Activated CD4-positive, alpha-beta T cell treated with anti-CD3 and anti-CD28 coated beads, Interleukin-2, Interleukin-6, amounts not matched to agents 100 ng/mL and 50 ng/mL, durations not matched to agents 16 hours and 8 hours (primary cell): ENCODE data around the gene SH3BP2.

ENCODE experiments used
- DNase-seq: peaks from one replicate; pipeline ENCODE4 v3.0.0-alpha.2; 2020

The SH3BP2 gene

DNA sequence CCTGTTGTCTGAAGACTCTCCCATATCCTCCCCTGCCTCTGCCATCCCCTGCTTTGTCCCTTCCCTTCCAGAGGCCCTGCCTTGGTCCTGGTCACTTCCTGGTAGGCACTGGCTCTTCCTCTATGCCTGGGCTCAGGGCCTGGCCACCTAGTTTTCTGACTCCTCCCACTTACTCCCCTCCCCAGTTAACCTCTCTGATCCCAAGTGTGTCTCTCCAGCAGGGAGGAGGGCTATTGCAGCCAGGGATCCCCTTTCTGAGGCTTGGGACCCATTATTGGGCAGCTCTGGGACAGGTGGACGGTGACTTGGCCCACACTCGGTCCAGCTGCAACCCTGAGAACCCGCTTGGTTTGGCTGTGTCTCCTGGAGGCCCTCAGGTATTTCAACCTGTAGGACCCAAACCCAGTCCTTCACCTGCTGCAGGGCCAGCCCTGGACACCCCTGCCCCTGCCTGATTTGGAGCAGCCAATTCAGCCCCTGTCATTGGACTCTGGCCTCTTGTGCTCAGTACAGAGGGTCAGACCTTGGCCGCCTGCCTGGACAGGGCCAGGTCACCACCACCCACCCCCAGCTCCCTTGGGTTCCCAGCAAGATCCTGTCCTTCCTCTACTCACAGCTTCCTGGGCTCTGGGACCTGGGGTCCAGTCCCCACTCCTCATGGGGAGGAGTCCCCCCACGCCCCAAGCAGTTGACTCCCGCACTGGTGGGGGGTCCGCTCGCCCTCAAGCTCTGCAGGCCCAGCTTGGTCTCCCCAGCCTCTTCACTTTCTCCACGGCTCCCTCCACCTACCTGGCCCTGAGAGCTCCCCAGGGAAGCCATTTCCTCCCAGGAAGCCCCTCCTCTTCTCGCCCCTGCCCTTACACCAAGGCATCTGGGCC, 1.1 kb upstream of the SH3BP2 start:
- no peak for DNase-seq

DNA sequence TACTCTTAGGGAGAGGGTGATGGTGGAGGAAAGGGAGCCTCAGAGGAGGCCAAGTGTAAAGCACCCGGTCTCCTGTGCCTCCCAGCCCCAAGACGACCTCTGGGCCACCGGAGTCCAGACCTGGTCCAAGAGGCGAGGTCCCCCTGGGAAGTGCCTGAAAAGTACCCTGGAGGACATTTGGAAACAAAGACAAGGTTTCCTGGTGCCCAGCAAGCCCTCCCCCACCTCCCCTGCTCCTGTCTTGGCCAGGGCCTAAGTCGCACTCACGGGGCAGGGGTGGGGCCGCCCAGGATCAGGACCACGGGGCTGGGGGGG, 532 bp upstream of the SH3BP2 start:
- no peak for DNase-seq

DNA sequence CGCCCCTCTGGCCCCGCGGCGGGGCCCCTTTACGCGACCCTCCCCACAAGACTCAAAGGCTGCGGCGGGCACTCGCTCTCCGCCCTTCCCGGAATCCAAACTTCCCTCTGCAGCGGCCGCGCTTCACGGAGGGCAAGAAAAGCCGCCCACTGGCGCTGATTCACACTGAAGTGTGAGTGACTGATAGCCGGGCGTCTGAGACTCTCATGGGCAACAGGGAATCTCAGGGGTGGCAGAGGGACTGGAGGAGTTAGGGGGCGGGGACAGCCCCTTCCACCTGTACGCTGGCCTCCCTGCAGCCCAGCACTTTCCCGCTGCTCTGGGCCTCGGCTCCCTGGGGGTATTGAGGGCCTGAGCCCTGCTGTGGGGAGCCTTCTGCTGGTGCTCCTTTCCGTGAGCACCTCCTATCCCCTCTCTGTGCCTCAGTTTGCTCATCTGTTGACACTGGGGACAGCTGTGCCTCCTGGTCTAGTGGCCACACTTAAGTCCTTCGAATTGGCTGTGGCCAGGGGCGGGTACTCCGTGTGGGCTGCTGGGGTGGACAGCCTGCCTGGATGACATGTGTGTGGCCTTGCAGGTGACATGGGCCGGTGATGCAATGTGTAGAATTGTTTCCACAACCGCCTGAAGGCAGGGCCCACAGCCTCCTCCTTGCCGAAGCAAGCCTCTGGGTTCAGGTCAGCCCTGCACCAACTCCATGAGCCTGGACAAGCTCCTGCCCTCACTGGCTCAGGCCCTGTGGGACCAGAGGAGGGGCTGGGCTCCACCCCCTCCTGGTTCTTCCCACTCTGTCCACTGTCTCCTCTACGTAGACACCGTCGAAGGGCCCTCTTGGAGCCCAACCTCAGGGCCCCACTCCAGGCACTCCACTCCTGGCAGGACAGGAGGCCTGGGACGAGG, 951 bp downstream of the SH3BP2 start:
- no peak for DNase-seq

DNA sequence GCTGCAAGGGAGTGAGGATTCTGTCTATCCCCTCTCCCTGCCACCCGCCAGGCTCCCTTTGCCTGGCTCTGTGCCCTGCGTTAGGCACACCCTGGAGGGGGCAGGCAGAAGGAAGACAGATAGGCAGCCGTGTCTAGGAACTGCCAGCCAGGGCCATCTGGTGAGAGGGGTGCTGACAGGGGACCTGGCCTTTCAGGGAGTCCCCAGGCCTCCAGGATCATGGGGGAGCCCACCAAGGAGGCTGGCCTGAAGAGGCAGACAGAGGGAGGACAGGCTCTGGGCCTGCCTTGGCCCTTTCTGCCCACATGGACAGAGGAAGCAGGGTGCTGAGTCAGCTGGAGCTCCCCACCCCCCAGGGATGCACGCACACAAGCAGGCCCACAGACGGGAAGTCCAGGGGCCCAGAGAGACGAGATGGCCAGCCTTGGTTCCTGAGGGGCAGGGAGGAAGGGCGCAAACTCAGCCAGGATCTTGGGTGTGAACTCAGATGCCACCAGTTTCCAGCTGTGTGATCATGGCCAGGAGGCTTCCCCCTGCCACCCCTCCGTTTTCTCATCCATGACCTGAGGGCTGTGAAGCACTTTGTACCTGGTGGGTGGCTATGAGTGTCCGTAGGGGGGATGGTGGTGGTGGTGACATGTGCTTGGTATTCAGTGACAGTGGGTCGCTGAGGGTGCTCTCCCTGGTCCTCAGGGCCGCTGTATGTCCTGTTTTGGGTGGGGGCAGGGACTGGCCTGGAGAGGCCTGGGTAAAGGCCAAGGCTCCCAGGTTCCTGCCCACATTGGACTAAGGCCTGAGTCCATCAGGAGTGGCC, 1.8 kb downstream of the SH3BP2 start:
- DNase-seq, result no peak

DNA sequence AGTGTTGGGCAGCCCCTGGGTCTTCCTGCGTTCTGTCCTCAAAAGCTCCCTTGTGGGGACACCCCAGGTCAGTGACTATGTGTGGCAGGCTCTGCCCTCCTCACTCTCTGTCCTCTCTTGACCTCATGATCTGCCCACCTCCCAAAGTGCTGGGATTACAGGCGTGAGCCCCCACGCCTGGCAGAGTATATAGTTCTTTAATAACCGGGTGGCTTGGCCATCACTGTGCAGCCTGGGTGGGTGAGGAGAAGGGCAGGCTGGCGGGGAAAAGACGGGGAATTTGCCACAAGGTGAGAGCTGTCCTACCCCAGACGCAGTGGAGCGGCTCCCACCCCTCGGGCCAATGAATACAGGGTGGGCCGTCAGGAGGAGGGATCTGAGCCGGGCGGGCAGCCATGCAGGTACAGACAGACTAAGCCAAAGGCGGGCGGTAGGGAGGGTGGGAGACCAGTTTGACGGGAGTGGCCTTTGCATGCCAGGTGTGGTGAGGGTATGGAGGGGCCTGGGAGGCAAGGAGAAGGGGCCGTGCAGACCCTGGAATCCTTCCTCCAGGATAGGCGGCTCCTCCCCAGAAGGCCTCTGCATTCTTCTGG, 2.5 kb downstream of the SH3BP2 start:
- DNase-seq, result no peak

DNA sequence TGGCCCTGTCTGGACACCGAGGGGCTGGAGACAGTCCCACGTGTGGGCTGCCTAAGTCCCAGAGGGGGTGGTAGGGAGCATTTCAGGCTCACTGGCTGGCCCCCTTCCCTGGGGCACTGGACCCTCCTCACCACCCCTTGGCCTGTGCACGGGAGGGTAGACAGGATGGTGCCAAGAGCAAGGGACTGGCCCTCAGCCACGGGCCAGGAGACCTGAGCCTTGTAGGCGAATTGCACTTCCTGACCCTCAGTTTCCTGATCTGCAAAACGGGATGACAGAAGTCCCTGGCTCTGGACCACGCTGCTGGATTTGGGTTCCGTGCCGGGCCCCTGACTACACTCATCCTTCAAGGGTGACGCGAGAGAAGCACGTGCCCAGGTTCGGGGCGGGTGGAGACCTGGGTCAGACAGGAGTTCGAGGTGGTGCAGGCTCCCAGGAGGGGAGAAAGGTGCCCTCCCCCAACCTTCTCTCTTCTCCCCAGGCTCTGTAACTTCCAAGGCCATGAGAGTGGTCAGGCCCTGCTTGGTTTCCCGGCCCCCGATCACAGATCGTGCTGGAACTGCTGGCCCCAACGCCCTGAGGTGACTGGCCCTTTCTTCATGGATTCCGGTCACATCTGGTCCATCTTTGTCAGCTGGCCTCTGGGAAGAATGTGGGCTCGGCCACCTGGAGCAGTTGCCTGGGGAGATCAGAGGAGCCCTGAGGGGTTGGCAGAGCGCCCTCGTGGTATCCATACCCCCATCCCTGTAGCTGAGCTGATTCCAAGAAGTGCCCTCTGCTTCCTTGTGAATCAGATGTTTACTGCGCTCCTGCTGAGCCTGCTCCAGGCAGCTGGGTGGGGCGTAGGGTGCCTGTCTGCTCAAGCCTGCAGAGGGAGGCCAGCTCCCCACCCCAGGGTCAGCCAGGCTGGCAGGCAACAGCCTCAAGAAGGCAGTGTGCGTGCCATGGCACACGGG, 3.3 kb downstream of the SH3BP2 start:
- no peak for DNase-seq

DNA sequence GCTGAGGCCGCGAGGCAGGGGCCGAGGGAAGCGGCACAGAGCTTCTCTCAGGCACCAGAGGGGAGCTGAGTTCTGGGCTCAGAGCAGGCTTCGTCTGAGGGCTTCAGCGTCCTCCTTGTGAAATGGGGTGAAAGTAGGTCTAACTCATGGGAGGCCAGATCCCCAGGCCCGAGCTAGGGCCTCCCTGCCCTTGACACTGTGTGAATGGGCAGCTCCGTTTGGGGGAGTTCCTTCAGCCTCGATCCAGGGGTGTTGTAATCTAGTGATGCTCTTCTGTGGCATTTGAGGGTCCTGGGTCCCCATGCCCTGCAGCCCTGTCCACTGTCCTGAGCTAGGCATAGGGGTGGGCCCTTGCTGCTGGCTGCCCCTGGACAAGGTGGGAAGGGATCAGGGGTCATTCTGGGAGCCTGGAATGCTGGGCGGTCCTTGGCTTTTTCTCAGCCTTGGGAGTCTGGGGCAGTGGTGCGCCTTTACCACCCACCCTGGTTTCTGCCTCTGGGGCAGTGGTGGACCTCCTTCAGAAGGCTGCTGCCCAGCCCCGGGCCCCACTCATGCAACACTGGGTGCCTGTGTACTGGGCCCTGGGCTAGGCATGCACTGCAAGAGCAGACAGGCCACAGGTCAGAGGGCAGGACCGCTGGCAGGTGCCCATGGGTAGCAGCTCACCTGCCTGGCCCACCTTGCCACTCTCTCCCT, 4.1 kb downstream of the SH3BP2 start:
- no peak for DNase-seq

DNA sequence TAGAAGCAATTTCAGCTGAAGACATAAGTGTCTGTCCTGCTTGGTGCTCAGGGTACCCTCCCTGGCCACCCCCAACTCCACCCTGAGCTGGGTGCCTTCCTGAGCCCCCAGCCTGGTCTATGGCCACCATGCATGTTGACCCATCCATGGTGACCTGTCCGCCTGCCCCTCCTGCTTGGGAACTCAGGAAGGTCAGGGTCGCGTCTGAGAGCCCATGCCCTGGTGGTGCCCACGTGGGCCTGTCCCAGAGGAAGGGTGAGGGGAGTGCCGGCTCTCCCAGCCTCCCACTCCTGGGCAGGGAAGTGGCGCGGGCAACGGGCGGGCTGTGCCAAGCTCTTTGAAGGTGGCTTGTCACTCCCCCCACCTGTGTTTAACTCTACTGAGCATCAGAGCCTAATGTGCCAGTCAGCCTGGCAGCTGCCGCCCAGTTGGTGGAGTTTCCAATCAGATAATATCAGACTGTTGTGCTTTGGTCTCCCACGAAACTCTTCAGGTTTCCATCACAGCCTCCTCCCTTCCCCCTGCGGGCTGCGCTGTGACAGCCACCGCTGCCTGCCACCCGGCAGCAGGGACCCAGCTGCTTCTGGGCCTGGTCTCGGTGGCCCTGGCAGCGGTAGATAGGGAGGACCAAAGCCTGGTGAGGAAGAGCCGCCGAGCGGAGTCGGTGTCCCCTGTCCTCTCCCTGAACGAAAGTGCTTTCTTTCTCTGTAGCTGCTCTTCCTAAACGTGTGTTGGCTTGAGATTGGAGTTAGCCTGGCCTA, 4.8 kb downstream of the SH3BP2 start:
- peak; percentile 67 for DNase-seq

DNA sequence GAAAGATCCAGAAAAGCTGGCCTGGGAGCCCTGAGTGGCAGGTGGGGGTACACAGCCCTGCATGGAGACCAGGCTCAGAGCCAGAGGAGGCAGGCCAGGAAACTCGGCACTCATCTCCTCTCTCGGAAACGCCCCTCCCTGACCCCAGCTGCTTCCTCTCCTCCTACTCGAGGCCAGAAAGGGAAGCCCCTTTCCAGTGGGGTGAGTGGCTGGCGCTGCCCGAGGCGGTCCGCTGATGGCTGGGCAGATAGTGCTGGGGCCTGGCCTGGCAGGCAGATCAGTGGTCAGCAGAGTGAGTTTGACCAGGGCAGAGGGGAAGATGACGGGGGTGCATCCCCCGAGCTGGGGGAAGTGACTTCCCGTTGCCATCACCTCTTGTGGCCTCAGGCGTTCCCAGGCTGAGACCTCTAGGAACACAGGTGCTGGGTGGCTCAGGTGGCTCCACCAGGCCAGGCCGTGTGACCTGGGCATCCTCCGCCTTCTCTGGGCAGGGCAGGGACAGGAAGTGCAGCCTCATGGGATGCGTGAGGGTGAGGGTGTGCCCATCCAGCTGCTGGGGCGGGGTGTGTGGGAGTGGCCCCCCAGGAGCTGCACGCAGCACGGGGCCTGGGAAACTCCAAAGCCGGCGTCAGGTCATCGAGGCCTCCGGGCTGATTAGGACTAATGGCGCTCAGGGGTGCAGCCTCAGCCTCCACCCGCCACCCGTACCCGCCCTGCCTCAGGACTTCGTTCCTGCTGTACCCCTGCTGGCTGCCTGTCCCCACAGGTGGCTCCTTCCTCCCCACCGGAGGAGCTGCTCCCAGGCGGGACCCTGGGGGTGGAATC, 5.7 kb downstream of the SH3BP2 start:
- peak; percentile 60 for DNase-seq

DNA sequence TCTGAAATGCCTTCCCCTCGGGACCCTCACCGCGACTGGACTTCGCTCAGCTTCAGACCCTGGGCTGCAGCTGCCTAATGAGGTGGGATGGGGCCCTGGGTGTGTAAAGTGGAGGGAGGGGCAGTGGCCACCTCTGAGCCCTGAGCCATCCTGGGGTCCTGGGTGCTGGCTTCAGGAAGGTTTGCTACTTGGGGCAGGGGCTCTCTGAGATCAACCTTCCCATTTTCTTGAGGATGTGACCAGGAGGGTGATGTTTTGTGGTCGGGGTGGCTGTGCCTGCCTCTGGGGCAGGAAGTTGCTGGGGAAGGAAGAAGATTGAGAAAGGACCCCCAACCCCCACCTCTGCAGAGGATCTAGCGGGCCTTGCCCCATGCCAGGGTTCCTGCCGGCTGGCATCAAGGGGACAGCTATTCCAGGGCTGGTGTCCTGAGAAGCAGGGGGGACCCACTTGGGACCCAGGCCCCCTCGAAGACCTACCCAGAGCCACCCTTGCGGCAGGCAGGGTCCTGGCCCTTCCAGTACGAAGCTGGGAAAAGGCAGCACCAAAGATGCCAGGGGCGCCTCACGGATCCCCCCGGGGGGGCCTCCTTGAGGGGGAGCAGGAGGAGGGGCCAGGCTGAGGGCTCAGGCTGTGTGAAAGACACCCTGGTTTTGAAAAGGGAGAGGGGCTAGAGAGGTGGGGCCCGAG, 6.5 kb downstream of the SH3BP2 start:
- no peak for DNase-seq

DNA sequence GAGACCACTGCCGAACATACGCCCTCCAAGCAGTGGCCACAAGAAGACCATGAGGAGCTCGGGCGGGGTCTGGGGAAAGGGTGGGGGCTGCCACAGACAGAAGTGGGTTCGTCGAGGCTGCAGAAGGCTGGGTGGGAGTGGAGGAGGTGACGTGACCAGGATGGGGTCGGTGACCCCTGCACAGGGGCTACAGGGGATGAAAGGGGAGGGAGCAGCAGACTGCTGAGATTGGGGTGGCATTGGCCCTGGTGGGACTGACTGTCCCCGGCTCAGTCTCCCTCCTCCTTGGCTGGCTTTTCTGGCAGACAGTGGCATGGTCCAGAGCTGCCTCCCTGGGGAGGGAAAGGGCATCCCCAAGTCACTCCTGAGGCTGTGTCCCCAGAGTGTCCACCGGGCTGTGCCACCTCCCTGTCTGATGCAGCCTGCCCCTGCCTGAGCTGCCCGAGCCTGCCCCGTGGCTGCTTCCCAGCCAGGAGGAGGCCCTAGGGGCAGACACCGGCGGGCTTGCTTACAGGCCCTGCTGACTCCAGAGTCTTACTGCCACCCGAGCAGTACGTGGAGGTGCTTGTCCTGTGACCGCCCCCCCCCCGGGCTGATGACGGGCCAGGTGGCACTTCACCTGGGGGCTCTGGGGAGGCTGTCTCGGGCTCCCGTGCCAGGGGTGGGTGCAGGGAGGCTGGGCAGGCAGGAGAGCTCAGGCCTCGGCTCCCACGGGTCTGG, 7.2 kb downstream of the SH3BP2 start:
- no peak for DNase-seq

DNA sequence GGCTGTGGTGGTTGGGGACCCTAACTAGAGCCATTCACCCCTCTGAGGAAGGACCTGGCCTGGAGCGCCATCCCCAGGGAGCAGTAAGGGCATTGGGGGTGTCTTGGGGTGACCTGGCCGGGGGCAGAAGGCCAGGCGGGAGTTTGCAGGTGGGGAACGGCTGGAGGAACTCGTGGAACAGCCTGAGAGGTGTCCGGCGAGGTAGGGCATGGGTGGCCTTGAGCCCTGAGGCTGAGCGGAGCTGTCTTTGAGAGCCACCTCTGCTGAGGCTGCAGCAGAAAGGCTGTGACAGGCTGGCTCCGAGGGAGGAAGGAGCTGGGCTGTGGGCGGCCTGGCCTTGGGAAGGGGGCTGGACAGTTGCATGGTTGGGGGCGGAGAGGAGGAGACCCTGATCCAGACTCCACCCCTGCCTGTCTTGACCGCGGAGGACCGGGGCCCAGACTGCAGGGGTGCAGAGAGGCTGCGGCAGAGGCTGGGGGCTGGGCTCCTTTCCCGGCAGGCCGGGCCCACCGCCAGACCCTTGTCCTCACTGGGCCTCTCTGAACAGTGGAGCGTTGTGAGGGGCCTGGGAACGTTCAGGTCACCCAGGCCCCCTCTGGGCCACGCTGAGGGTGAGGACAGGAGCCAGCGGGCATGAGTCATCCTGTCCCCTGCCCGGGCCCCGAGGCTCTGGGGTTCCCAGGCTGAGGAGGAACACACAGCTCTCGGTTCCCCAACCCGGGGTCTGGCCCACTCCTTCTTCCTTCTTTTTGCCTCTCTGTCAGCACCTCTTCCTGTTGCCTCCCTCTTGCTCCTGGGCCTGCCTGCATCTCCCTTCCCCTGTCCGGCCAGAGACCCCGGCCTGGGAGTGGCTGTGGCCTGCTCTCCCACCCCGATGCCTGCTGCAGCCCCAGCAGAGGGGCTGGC, 8.1 kb downstream of the SH3BP2 start:
- DNase-seq, result no peak

DNA sequence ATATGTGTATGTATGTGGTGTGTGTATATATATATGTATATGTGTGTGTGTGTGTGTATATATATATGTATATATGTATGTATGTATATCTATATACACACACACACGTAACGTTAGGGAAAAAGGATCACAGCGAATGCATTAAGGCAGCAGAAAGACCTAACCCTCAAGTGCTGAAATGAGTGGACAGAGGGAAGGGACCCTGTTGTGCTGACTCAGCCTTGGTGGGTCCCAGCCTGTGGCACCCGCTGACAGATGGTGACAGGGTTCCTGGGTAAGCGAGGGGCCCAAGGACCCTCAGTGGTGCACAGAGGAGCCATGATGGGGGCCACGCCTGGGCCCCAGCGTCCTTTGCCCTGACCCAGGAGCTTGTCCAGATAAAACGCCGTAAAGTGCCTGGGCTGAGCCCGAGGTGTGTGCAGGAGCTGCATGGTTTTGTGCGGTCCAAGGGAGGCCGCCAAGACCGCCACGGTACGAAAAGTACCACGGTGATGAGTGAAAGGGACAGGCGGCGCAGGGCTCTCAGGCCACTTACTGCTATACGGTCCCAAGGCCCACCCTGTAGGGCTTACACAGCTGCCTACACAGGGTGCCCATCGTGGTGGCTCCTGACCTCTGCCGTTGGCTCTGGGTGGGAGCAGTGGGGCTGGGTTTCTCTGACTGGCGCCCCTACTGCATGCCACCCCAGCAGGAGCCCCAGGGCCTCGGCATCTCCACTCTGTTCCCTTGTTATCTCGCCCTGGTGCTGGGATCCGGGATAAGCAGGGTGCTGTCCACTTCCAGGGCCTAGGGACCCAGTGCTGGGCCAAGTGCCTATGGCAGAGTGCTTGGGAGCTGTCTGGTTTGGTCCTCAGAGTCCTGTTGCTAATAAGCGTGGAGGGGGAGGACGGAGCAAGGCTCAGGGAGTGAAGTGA, 10.0 kb downstream of the SH3BP2 start:
- no peak for DNase-seq

DNA sequence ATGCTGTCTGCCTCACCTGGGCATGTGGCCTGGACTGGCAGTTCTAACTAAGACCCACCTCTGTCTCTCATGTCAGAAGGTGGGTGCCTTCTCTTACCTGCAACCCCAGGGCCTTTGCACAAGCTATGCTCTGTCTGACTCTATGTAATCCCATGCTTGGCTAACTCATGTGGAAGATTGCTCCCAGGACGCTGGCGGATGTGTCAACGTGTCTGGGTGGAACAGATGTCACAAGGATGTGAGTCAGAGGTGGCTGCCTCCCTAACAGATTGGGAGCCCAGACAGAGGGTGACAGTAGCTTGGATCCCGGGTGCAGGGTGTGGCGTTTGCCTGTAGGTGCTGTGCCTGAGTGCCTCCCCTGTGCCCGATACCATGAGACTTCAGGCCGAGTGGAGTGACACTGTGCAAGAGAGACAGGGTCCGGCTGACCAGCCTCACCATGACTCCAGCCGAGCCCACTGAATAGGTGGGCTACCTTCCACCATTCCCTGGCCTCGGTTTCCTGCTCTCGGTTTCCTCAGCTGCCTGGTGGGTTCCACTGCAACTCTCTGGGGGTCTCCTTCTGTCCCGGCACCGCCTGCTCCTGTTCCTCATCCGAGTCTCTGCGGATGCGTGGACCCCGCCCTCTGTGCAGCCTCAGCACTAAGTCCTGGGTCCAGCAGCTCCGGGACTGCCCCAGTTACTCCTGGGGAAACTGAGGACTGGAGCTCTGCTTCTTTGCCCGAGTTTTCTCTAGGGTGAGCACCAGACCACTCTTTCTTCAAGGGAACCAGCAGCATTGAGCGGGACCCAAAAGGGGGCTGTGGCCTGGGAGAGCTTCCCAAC, 11.0 kb downstream of the SH3BP2 start:
- no peak for DNase-seq

DNA sequence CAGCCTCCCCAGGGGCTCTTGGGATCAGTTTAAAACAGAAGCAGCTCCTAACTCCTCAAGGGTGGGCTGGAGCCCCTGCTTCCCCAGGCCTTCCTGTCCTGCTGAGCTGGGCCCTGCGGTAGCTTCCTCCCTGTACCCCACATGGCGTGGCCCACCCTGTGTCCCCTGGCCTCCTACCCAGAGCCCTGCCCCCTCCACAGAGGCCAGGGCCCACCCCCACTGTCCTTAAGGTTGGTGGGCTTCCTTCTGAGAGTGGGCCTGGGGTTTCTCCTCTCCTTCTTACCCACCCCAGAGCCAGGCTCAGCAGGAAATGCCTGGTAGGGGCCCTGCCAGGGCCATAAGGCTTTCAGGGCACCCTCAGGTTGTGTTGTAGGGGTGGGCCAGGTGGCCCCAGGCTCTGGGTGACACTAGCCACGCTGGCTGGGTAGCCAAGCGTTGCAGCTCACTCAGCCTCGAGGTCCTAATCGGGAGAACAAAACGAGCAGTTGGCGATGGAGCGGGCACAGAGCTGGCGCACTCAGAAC, 11.6 kb downstream of the SH3BP2 start:
- no peak for DNase-seq
